GM21526 (cell line): ENCODE results near the gene C16orf54.
"Not testable (repeated sequence)": the region's sequence is repeated elsewhere in the genome, so short reads cannot be mapped to it uniquely, and the experiment has no call there.

ENCODE experiments used
- ATAC-seq: cut with Tn5 transposase; IDR thresholded peaks from one replicate; pipeline ENCODE4 v1.9.1; 2021; ENCODE audit warnings: moderate library complexity; ENCODE audit not compliant: unreplicated experiment, low FRiP score

C16orf54 gene

GRCh38 chr16:29770250-29770929, 24.6 kb upstream of the C16orf54 start:
- ATAC-seq, result no peak

DNA sequence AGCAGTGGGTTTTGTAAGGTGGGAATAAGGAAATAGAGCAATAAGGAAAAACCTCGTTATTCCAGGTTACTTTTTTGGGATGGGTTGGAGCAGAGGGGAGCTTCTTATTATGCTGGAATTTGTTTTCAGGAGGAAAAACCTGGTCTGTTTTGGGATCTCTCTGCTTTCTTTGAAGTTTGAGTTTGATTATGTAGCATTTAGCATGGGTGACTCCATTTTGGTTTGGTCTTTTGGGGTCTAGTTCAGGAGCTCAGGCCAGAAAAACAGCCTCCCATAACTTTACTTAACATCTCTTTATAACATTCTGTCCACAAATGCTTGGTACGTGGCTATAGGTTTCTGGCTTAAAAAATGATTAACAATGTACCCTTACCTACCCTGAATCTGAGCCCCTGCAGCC, 23.7 kb upstream of the C16orf54 start:
- ATAC-seq, result no peak

DNA sequence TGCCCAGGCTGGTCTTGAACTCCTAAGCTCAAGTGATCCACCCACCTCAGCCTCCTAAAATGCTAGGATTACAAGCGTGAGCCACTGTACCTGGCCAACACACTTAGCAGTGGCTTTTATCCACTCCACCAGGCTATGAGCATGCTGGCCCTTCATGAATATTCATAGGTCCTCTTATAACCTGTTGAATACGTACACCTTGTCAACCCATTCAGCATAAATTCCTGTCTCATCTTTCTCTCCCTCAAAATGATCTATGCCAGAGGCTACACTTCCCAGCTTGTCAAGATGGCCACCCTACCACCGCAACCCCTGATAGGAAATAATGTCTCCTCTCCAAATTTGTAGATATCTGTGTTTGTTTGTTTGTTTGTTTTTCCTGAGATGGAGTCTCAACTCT, 21.3 kb upstream of the C16orf54 start:
- no peak for ATAC-seq

GRCh38 chr16:29766571-29766970, 20.8 kb upstream of the C16orf54 start:
- ATAC-seq, result no peak

DNA sequence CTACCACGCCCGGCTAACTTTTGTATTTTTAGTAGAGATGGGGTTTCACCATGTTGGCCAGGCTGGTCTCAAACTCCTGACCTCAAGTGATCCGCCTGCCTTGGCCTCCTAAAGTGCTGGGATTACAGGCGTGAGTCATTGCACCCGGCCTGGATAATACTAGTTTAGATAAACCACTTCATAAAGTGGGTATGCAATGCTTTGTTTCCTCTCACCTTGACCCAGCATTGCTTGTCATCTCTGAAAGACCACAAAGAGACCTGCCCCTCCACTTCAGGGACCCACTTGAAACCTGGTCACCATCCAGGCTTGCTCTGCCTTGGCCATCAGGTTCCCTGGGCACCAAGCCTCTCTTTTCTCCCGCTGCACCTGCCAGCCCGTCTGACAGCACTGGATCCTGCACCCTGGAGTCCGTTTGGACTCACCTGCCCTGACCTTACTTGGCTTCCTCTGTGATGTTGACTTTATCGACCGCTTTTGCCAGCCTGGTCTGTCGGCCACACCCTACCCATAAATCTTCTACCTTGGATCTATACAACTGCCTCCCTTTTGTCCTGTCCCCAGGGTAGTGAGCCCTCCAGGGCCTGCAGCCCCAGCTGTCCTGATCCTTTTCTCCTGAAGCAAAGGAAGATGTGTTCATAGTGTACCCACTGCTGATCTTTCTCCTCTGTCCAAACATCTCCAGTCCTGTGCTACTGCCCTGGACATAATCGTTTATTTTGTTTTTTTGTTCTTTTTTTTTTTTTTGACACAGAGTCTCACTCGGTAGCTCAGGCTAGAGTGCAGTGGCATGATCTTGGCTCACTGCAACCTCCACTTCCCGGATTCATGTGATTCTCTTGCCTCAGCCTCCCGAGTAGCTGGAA, 19.6 kb upstream of the C16orf54 start:
- no peak for ATAC-seq

DNA sequence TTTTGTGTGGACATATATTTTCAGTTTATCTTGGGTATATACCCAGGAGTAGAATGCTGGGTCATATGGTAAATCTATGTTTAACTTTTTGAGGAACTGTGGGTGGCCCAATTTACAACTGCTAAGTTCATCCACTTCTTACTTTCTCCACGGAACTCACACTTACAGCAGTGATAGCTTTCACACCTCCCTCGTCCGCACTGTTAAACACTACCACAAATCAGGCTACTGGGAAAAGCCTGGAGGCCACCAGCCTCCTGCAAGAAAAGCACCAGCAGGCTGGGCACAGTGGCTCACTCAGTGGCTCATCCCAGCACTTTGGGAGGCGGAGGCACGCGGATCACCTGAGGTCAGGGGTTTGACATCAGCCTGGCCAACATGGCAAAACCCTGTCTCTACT, 17.5 kb upstream of the C16orf54 start:
- ATAC-seq, result no peak

- no peak for ATAC-seq
Observed at GRCh38 chr16:29761882-29762281, 16.1 kb upstream of the C16orf54 start.

DNA sequence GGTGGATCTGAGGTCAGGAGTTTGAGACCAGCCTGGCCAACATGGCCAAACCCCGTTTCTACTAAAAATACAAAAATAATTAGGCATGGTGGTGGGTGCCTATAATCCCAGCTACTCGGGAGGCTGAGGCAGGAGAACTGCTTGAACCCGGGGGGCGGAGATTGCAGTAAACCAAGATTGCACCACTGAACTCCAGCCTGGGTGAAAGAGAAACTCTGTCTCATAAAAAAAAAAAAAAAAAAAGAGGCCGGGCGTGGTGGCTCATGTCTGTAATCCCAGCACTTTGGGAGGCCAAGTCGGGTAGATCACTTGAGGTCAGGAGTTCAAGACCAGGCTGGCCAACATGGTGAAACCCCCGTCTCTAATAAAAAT, 15.5 kb upstream of the C16orf54 start:
- not testable (repeated sequence) for ATAC-seq

DNA sequence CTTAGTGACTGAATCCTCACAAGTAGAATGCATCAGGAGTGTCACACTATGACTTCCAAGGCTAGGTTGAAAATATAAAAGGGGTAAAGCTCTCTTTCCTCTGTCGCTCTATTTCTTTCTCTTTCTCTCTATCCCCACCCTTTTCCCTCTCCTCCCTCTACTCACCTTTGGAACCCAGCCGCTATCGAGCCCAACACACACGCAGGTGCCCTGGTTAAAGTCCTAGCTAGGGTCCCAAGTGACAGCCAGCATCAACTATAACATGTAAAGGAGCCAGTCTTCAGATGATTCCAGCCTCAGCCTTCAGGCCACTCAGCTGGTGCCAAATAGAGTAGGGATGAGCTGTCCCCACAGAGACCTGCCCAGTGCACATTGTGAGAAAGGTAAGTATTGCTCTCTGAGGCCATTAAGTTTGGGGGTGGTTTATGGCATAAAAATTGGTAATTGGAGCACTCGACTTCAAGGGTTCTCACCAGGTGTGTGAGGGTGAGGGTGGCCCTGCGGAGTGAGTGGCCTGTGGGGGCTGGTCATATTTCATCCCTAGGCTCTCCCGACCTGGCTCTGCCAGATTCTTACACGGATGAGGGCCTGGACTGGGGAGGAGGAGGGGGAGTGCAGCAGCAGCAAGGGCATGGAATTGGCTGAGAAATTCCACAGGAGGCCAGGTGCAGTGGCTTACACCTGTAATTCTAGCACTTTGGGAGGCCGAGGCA, 14.9 kb upstream of the C16orf54 start:
- ATAC-seq, result no peak

GRCh38 chr16:29757950-29758466, 12.2 kb upstream of the C16orf54 start:
- ATAC-seq, result no peak

GRCh38 chr16:29757086-29757485, 11.3 kb upstream of the C16orf54 start:
- ATAC-seq, result not testable (repeated sequence)

- ATAC-seq, result no peak
Observed at GRCh38 chr16:29756654-29757053, 10.9 kb upstream of the C16orf54 start.

- ATAC-seq, result no peak
Observed at GRCh38 chr16:29753516-29753915, 7.7 kb upstream of the C16orf54 start.

GRCh38 chr16:29748760-29749149, 3.0 kb upstream of the C16orf54 start:
- ATAC-seq, result not testable (repeated sequence)

- no peak for ATAC-seq
Observed at GRCh38 chr16:29747947-29748759, 2.4 kb upstream of the C16orf54 start.

DNA sequence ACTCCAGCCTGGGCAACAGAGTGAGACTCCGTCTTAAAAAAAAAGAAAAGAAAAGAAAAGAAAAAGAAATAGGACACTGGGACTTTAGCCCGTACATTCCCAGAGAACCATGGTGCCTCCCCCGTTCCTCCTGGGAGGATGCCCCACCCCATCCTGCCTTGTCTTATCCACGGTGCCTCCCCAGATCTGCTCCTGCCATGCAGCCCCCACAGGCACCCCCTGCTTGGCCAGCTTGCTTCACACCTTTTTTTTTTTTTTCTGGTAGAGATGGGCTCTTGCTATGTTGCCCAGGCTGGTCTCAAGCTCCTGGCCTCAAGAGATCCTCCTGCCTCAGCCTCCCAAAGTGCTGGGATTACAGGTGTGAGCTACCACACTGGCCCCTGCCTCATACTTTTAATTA, 728 bp upstream of the C16orf54 start:
- not testable (repeated sequence) for ATAC-seq

DNA sequence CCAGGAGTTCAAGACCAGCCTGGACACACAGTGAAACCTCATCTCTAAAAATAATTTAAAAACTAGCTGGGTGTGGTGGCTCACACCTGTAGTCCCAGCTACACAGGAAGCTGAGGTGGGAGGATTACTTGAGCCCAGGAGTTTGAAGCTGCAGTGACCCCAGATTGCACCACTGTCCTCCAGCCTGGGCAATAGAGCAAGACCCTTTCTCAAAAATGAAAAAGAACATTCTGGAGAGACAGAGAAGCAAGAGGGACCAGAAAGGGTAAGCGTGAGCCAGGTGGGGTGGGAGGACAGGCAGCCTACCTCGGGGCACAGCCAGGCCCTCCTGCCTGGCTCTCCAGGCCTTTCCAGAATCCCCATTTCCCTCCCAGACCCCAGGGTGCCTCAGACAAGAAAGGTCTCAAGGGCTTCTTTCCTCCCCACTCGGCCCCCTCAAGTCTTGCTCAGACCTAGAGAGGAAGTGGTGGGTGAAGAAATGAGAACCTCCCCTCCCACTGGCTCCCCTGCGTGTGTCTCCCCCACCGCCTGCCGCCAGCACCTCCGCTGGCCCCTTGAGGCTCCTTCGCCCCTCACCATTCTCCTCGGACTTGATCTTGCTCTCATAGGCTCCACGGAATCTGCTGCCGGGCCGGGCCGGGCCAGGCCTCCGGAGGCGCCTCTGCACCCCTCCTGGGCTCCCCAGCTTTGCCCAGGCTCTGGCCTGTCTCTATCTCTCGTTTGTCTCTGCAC, 503 bp downstream of the C16orf54 start:
- ATAC-seq, result peak; percentile 34

DNA sequence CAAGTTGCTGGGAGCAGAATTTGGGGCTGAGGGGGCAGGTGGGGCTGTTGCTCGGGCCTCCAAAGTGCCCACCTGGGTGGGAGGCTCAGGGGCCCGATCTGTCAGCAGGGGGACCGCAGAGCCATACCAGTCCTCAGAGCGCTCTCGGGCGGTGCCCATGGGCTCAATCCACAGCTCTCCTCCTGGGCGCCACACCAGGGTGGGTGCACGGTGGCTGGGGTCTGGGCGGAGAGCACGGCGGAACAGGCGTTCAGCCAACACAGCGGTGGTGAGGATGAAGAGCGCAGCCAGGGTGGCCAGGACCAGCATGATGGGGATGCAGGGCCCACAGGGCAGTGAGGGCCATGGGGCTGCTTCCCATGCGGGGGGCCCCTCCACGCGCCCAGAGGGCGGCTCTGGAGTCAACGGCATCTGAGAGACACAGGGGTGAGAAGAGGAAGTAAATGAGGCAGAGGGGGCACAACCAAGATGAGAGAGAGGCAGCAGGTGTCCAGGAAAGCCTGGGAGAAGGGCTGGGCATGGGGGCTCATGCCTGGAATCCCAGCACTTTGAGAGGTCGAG, 1.2 kb downstream of the C16orf54 start:
- ATAC-seq, result no peak

- ATAC-seq, result no peak
Observed at GRCh38 chr16:29743827-29744531, 1.8 kb downstream of the C16orf54 start.
